ENCODE data around the gene ETS1. TPM values are rescaled to one million over a fixed set of nuclear protein-coding genes. Genes with fewer than 3 reads are reported as not detected.

Gene ETS1
- 0.54 and 0.93 TPM in 2 replicates for total RNA-seq (ENCODE audit: low replicate concordance)

- no peaks in the 10 kb centered on the region for H3K79me2 ChIP-seq (ENCODE audit: low read depth)
- no peak within 1 kb of the TSS for H3K9ac ChIP-seq
- Mint-ChIP-seq H3K27me3 (ENCODE audit: insufficient read depth, low read depth) (peaks cover 43% of the 10 kb centered on the region), H3K4me3 (peak within 1 kb of the TSS; percentile 75), H3K27ac (no peak within 1 kb of the TSS), H3K9me3 (peaks cover 6% of the 10 kb centered on the region), H3K4me1 (peaks cover 29% of the 10 kb centered on the region), H3K36me3 (no peaks in the 10 kb centered on the region)
- H3K27ac ChIP-seq, result no peak within 1 kb of the TSS
- peaks cover 31% of the 10 kb centered on the region for H3K4me1 ChIP-seq
- no peak within 1 kb of the TSS for H2AFZ ChIP-seq (replicated peaks)
- H3K4me3 ChIP-seq, result peak within 1 kb of the TSS; percentile 10
- peaks cover 7% of the 10 kb centered on the region for H4K20me1 ChIP-seq (ENCODE audit: low read depth)
- peaks cover 54% of the 10 kb centered on the region for H3K27me3 ChIP-seq
- no peaks in the 10 kb centered on the region for H3K36me3 ChIP-seq
- no peak for TF ChIP-seq EZH2 (IDR thresholded peaks at IDR 0.05)
- TF ChIP-seq EZH2phosphoT487 (IDR thresholded peaks at IDR 0.05), result no peak
- TF ChIP-seq CTCF (IDR thresholded peaks at IDR 0.05), result no peak
- peak; percentile 49 for DNase-seq (ENCODE audit: low spot score)
- no peaks in the 10 kb centered on the region for H3K9me3 ChIP-seq (ENCODE audit: low read depth)
- peaks cover 7% of the 10 kb centered on the region for H3F3A ChIP-seq (ENCODE audit: low read depth)
- H3K4me2 ChIP-seq, result peak within 1 kb of the TSS; percentile 67
Observed at GRCh38 chr11:128587415-128587814, at the start of gene ETS1. Gene ETS1, minus strand, starts transcription at chr11:128587558. Its CDS starts 14,428 bp downstream, at chr11:128573130.

GRCh38 chr11:128634395-128634794 lies 47.0 kb upstream of the ETS1 start:
- DNase-seq (ENCODE audit: low spot score), result no peak
- H3K9me3 ChIP-seq (ENCODE audit: low read depth), result no peaks in the 10 kb centered on the region

GRCh38 chr11:128633384-128633965 lies 46.1 kb upstream of the ETS1 start:
- H3K4me3 Mint-ChIP-seq, result no peak overlapping the region
- H3K36me3 Mint-ChIP-seq, result no peaks in the 10 kb centered on the region
- Histone ChIP-seq H3K9ac (no peak overlapping the region), H3K4me1 (no peaks in the 10 kb centered on the region), H3K27me3 (peaks cover 5% of the 10 kb centered on the region), H3K4me3 (no peak overlapping the region), H3K27ac (no peak overlapping the region), H3F3A (ENCODE audit: low read depth) (no peaks in the 10 kb centered on the region), H2AFZ (replicated peaks) (no peak overlapping the region), H4K20me1 (ENCODE audit: low read depth) (no peaks in the 10 kb centered on the region), H3K79me2 (ENCODE audit: low read depth) (no peaks in the 10 kb centered on the region), H3K4me2 (no peak overlapping the region), H3K9me3 (ENCODE audit: low read depth) (no peaks in the 10 kb centered on the region), H3K36me3 (no peaks in the 10 kb centered on the region)
- TF ChIP-seq CTCF (IDR thresholded peaks at IDR 0.05) (no peak), EZH2 (IDR thresholded peaks at IDR 0.05) (no peak), EZH2phosphoT487 (IDR thresholded peaks at IDR 0.05) (no peak)
- no peak for DNase-seq (ENCODE audit: low spot score)
- H3K4me1 Mint-ChIP-seq, result peaks cover 6% of the 10 kb centered on the region
- no peak overlapping the region for H3K27ac Mint-ChIP-seq
- H3K9me3 Mint-ChIP-seq, result peaks cover 3% of the 10 kb centered on the region
- H3K27me3 Mint-ChIP-seq (ENCODE audit: insufficient read depth, low read depth), result peaks cover 2% of the 10 kb centered on the region

More at GRCh38 chr11:128634395-128634794, 47.0 kb upstream of the ETS1 start:
- Histone ChIP-seq H3K4me1 (no peaks in the 10 kb centered on the region), H3K27me3 (peaks cover 1% of the 10 kb centered on the region), H2AFZ (replicated peaks) (no peak overlapping the region), H3K4me2 (no peak overlapping the region), H4K20me1 (ENCODE audit: low read depth) (no peaks in the 10 kb centered on the region), H3F3A (ENCODE audit: low read depth) (no peaks in the 10 kb centered on the region), H3K27ac (no peak overlapping the region), H3K36me3 (no peaks in the 10 kb centered on the region), H3K4me3 (no peak overlapping the region), H3K9ac (no peak overlapping the region), H3K79me2 (ENCODE audit: low read depth) (no peaks in the 10 kb centered on the region)
- Mint-ChIP-seq H3K27me3 (ENCODE audit: insufficient read depth, low read depth) (peaks cover 2% of the 10 kb centered on the region), H3K4me3 (no peak overlapping the region), H3K36me3 (no peaks in the 10 kb centered on the region), H3K4me1 (peaks cover 6% of the 10 kb centered on the region), H3K27ac (no peak overlapping the region), H3K9me3 (peaks cover 3% of the 10 kb centered on the region)
- no peak for TF ChIP-seq CTCF (IDR thresholded peaks at IDR 0.05)
- no peak for TF ChIP-seq EZH2phosphoT487 (IDR thresholded peaks at IDR 0.05)
- TF ChIP-seq EZH2 (IDR thresholded peaks at IDR 0.05), result no peak
